ENCODE results near the gene GATAD2A. TPM values are rescaled to one million over a fixed set of nuclear protein-coding genes. Genes with fewer than 3 reads are reported as not detected.

Gene GATAD2A
- total RNA-seq, 1 donor from 2014 or later: 29.7 TPM

GRCh38 chr19:19417628-19418245 is 12.3 kb downstream of the GATAD2A start:
- ATAC-seq (no peak), DNase-seq (no peak)
- intact Hi-C loops (cut with micrococcal nuclease): no loop called here

GRCh38 chr19:19418555-19419260 is 13.2 kb downstream of the GATAD2A start:
- no peak for DNase-seq
- peak; percentile 33 for ATAC-seq
- intact Hi-C loops (cut with micrococcal nuclease): no loop called here

- intact Hi-C loops (cut with micrococcal nuclease): no loop called here
- DNase-seq (no peak), ATAC-seq (no peak)
Measured at GRCh38 chr19:19420570-19421298, 15.3 kb downstream of the GATAD2A start.

GRCh38 chr19:19421299-19421696 is 15.8 kb downstream of the GATAD2A start:
- no peak for ATAC-seq

GRCh38 chr19:19422156-19422555 is 16.7 kb downstream of the GATAD2A start:
- intact Hi-C loops (cut with micrococcal nuclease): no loop called here
- no peak for DNase-seq
- ATAC-seq: no peak

More at GRCh38 chr19:19421299-19421696, 15.8 kb downstream of the GATAD2A start:
- intact Hi-C loops (cut with micrococcal nuclease): no loop called here
- DNase-seq: no peak

GRCh38 chr19:19423322-19423721 is 17.8 kb downstream of the GATAD2A start:
- ATAC-seq (no peak), DNase-seq (no peak)
- intact Hi-C loops (cut with micrococcal nuclease): no loop called here

- ATAC-seq: no peak
- intact Hi-C loops (cut with micrococcal nuclease): no loop called here
- no peak for DNase-seq
Measured at GRCh38 chr19:19425170-19425875, 19.8 kb downstream of the GATAD2A start.

- intact Hi-C loops (cut with micrococcal nuclease): no loop called here
- ATAC-seq (no peak), DNase-seq (no peak)
Measured at GRCh38 chr19:19426216-19426615, 20.7 kb downstream of the GATAD2A start.

- DNase-seq (no peak), ATAC-seq (no peak)
- intact Hi-C loops (cut with micrococcal nuclease): no loop called here
Measured at GRCh38 chr19:19426799-19427198, 21.3 kb downstream of the GATAD2A start.

GRCh38 chr19:19427302-19427701 is 21.8 kb downstream of the GATAD2A start:
- no peak for ATAC-seq
- intact Hi-C loops (cut with micrococcal nuclease): no loop called here
- no peak for DNase-seq

GRCh38 chr19:19427944-19428343 is 22.5 kb downstream of the GATAD2A start:
- ATAC-seq: no peak
- intact Hi-C loops (cut with micrococcal nuclease): no loop called here
- no peak for DNase-seq

GRCh38 chr19:19428746-19429145 is 23.3 kb downstream of the GATAD2A start:
- no peak for ATAC-seq
- intact Hi-C loops (cut with micrococcal nuclease): no loop called here
- no peak for DNase-seq

GRCh38 chr19:19429361-19429760 is 23.9 kb downstream of the GATAD2A start:
- intact Hi-C loops (cut with micrococcal nuclease): no loop called here
- no peak for DNase-seq
- ATAC-seq: no peak

- intact Hi-C loops (cut with micrococcal nuclease): no loop called here
- ATAC-seq (no peak), DNase-seq (no peak)
Measured at GRCh38 chr19:19432732-19433131, 27.3 kb downstream of the GATAD2A start.

- DNase-seq (no peak), ATAC-seq (no peak)
- intact Hi-C loops (cut with micrococcal nuclease): no loop called here
Measured at GRCh38 chr19:19433666-19434213, 28.3 kb downstream of the GATAD2A start.

- ATAC-seq (peak; percentile 89), DNase-seq (peak; percentile 59)
- intact Hi-C loops (cut with micrococcal nuclease): no loop called here
Measured at GRCh38 chr19:19434483-19435045, 29.1 kb downstream of the GATAD2A start.

- intact Hi-C loops (cut with micrococcal nuclease): no loop called here
- DNase-seq (no peak), ATAC-seq (no peak)
Measured at GRCh38 chr19:19436137-19436691, 30.7 kb downstream of the GATAD2A start.

- intact Hi-C loops (cut with micrococcal nuclease): no loop called here
- DNase-seq (no peak), ATAC-seq (no peak)
Measured at GRCh38 chr19:19438366-19439175, 33.1 kb downstream of the GATAD2A start.
